Measurements from ENCODE around the gene FARS2. TPM values are rescaled to one million over a fixed set of nuclear protein-coding genes. Genes with fewer than 3 reads are reported as not detected.

FARS2 gene
- polyA plus RNA-seq, 1 of the 3 experiments (the other 2 are of a cell fraction), result 12.5 TPM

GRCh38 chr6:5314191-5314865 is 53.0 kb downstream of the FARS2 start:
- Histone ChIP-seq H3F3A (replicated peaks; ENCODE audit: insufficient read depth) (no peaks in the 10 kb centered on the region), H3K79me2 (ENCODE audit: insufficient read depth) (no peaks in the 10 kb centered on the region; the same call in 1 of the 2 replicates)
- CTCF ChIA-PET, result no interaction called here

More at GRCh38 chr6:5314191-5314865, 53.0 kb downstream of the FARS2 start:
- Histone ChIP-seq H3K27ac (ENCODE audit: low read depth in 2 of 2, low read length in 1 of 2) (no peak overlapping the region), H3K27me3 (ENCODE audit: insufficient read depth) (no peaks in the 10 kb centered on the region), H3K9ac (no peak overlapping the region), H4K20me1 (ENCODE audit: insufficient read depth) (no peaks in the 10 kb centered on the region; the same call in 1 of the 2 replicates), H3K4me3 (ENCODE audit: low read depth in 2 of 2, low read length in 1 of 2) (no peak overlapping the region), H3K9me3 (no peaks in the 10 kb centered on the region), H3K4me1 (ENCODE audit: control insufficient read depth in 1 of 2, insufficient read depth in 2 of 2, low read depth in 1 of 2, low read length in 1 of 2) (peaks cover 0 to 14% of the 10 kb centered on the region in 2 experiments; a peak in 2 of 4 replicates), H3K9me2 (no peaks in the 10 kb centered on the region), H2AFZ (ENCODE audit: low read depth) (no peak overlapping the region), H3K4me2 (no peak overlapping the region), H3K36me3 (replicated peaks in 1 of 2; ENCODE audit: control insufficient read depth in 1 of 2, insufficient read depth in 2 of 2, low read length in 1 of 2) (no peaks in the 10 kb centered on the region)
- no peak for DNase-seq
- 90% methylated on average over 4 of the region's 4 CpGs for WGBS (ENCODE audit: low lambda C conversion rate)
- POLR2A ChIA-PET, result no interaction called here
- no peak for TF ChIP-seq ZBTB33 (IDR thresholded peaks at IDR 0.05; ENCODE audit: borderline replicate concordance, low read depth)
- TF ChIP-seq TEAD4 (IDR thresholded peaks at IDR 0.05; ENCODE audit: borderline replicate concordance, insufficient read depth), result no peak
- TF ChIP-seq SIN3A (IDR thresholded peaks at IDR 0.05; ENCODE audit: borderline replicate concordance, low read depth, low read length), result no peak
- no peak for TF ChIP-seq USF2 (IDR thresholded peaks at IDR 0.05; ENCODE audit: borderline replicate concordance, low read depth, low read length)
- no peak for TF ChIP-seq JUND (IDR thresholded peaks at IDR 0.05)
- no peak for TF ChIP-seq ELF1 (IDR thresholded peaks at IDR 0.05)
- TF ChIP-seq TAF1 (IDR thresholded peaks at IDR 0.05; ENCODE audit: borderline replicate concordance, low read depth, low read length), result no peak
- TF ChIP-seq SMC3 (IDR thresholded peaks at IDR 0.05; ENCODE audit: low read depth, low read length), result no peak
- TF ChIP-seq POLR2AphosphoS5 (IDR thresholded peaks at IDR 0.05; ENCODE audit: low read depth, low read length), result no peak
- no peak for TF ChIP-seq NRF1 (IDR thresholded peaks at IDR 0.05; ENCODE audit: low read depth, low read length)
- no peak for TF ChIP-seq RAD21 (IDR thresholded peaks at IDR 0.05; ENCODE audit: low read length)
- TF ChIP-seq FOSL2 (IDR thresholded peaks at IDR 0.05; ENCODE audit: borderline replicate concordance, low read depth), result no peak
- TF ChIP-seq EZH2phosphoT487 (IDR thresholded peaks at IDR 0.05; ENCODE audit: borderline replicate concordance, low read depth), result no peak
- TF ChIP-seq USF1 (IDR thresholded peaks at IDR 0.05; ENCODE audit: borderline replicate concordance, low read depth), result no peak
- no peak for TF ChIP-seq MXI1 (IDR thresholded peaks at IDR 0.05; ENCODE audit: low read depth, low read length)
